Left ventricle myocardium inferior (tissue), 1 donor: ENCODE measurements around the gene FAAH. TPM values are rescaled to one million over a fixed set of nuclear protein-coding genes. Genes with fewer than 3 reads are reported as not detected.
A peak's percentile ranks its signal among the peaks of the same experiment; 100 is the strongest.
"Not testable (repeated sequence)": the region's sequence is repeated elsewhere in the genome, so short reads cannot be mapped to it uniquely, and the experiment has no call there.

Experiments used
- DNase-seq: peaks from one replicate; pipeline ENCODE4 v3.0.0-alpha.2; 2020
- H3K27ac ChIP-seq: fragments of 200-600 bp; replicated peaks from 2 replicates; pipeline ENCODE4 v1.8.0; 2021
- H3K27me3 ChIP-seq: fragments of 200-600 bp; 2 replicates; pipeline ENCODE4 v1.8.0; 2021; ENCODE audit warnings: low read depth
- H3K36me3 ChIP-seq: fragments of 200-600 bp; 2 replicates; pipeline ENCODE4 v1.8.0; 2021
- H3K4me1 ChIP-seq: fragments of 200-600 bp; 2 replicates; pipeline ENCODE4 v1.8.0; 2021
- H3K4me3 ChIP-seq: fragments of 200-600 bp; 2 replicates; pipeline ENCODE4 v1.8.0; 2021; ENCODE audit warnings: mild to moderate bottlenecking, moderate library complexity
- H3K9me3 ChIP-seq: fragments of 200-600 bp; replicated peaks from 2 replicates; pipeline ENCODE4 v1.8.0; 2021
- CTCF ChIP-seq: fragments of 200-600 bp; IDR thresholded peaks from 2 replicates; pipeline ENCODE4 v1.8.0; 2021; ENCODE audit warnings: antibody characterized with exemption, mild to moderate bottlenecking, borderline replicate concordance
- intact Hi-C: fragments of 100-400 bp; cut with micrococcal nuclease; formaldehyde crosslinking; loops from one replicate; pipeline ENCODE4 v1.11.0; 2022
- long read RNA-seq: library from polyadenylated mRNA; unstranded; transcript quantifications from one replicate; pipeline ENCODE4 v2.0.0, GENCODE V29; 2021
- total RNA-seq: library from RNA; stranded (reverse); fragmentation: NEBNext Ultra II Directional; extraction: Animal tissue kit (Norgen Biotek cat#: 25700); gene quantifications from one replicate; pipeline ENCODE4 v1.2.1, GENCODE V29; 2021
- donor health status: DM: no; HTN: yes; CAD: no; lungs with severe emphysema.

Gene FAAH
- total RNA-seq, result 2.8 TPM
- long read RNA-seq, partial matches to known transcripts, result 0 of 5 reads
- long read RNA-seq, other reads (novel, unspliced or antisense), result 4 of 5 reads

GRCh38 chr1:46394108-46394871 lies at the start of gene FAAH:
Gene FAAH, plus strand, starts transcription at chr1:46394317. Its CDS starts 32 bp downstream, at chr1:46394349.
- Histone ChIP-seq H3K4me3 (peak within 1 kb of the TSS; percentile 72), H3K27ac (no peak within 1 kb of the TSS), H3K36me3 (no peaks in the 10 kb centered on the region), H3K4me1 (peaks cover 26% of the 10 kb centered on the region), H3K27me3 (peaks cover 11% of the 10 kb centered on the region), H3K9me3 (peaks cover 18% of the 10 kb centered on the region)
- TF ChIP-seq CTCF, result no peak
- intact Hi-C loops, result no loop called here
- peak; percentile 68 for DNase-seq

- H3K4me1 ChIP-seq, result peaks cover 49% of the 10 kb centered on the region
- DNase-seq, result no peak
- H3K9me3 ChIP-seq, result no peaks in the 10 kb centered on the region
- no peak overlapping the region for H3K27ac ChIP-seq
- no peak overlapping the region for H3K4me3 ChIP-seq
- intact Hi-C loops, result no loop called here
- peaks cover 37% of the 10 kb centered on the region for H3K36me3 ChIP-seq
- no peaks in the 10 kb centered on the region for H3K27me3 ChIP-seq
- no peak for TF ChIP-seq CTCF
Observed at GRCh38 chr1:46344481-46344880, 49.6 kb upstream of the FAAH start.

GRCh38 chr1:46345281-46345680 lies 48.8 kb upstream of the FAAH start:
- no peak for DNase-seq
- Histone ChIP-seq H3K4me1 (peaks cover 41% of the 10 kb centered on the region), H3K9me3 (no peaks in the 10 kb centered on the region), H3K36me3 (peaks cover 45% of the 10 kb centered on the region), H3K4me3 (no peak overlapping the region), H3K27me3 (no peaks in the 10 kb centered on the region), H3K27ac (no peak overlapping the region)
- intact Hi-C loops, result no loop called here
- TF ChIP-seq CTCF, result no peak

GRCh38 chr1:46352363-46352762 lies 41.8 kb upstream of the FAAH start:
- no peak for DNase-seq
- peaks cover 89% of the 10 kb centered on the region for H3K36me3 ChIP-seq
- H3K4me3 ChIP-seq, result no peak overlapping the region
- TF ChIP-seq CTCF, result no peak
- H3K4me1 ChIP-seq, result peaks cover 7% of the 10 kb centered on the region
- intact Hi-C loops, result no loop called here
- no peak overlapping the region for H3K27ac ChIP-seq
- H3K27me3 ChIP-seq, result no peaks in the 10 kb centered on the region
- no peaks in the 10 kb centered on the region for H3K9me3 ChIP-seq

- H3K27me3 ChIP-seq, intact Hi-C loops: not testable (repeated sequence)
- H3K36me3 ChIP-seq, result peaks cover 95% of the 10 kb centered on the region
Observed at GRCh38 chr1:46355920-46356319, 38.2 kb upstream of the FAAH start.

GRCh38 chr1:46362158-46362557 lies 32.0 kb upstream of the FAAH start:
- intact Hi-C loops, result no loop called here
- Histone ChIP-seq H3K4me3 (no peak overlapping the region), H3K9me3 (no peaks in the 10 kb centered on the region), H3K27me3 (no peaks in the 10 kb centered on the region), H3K27ac (no peak overlapping the region), H3K36me3 (peaks cover 91% of the 10 kb centered on the region), H3K4me1 (no peaks in the 10 kb centered on the region)
- DNase-seq, result no peak
- TF ChIP-seq CTCF, result no peak

More at GRCh38 chr1:46355920-46356319, 38.2 kb upstream of the FAAH start:
- not testable (repeated sequence) for DNase-seq, H3K9me3 ChIP-seq, H3K27ac ChIP-seq, H3K4me1 ChIP-seq, H3K4me3 ChIP-seq
